SU-DHL-6 (cell line): ENCODE measurements around the gene ALDOB.

Experiments used
- H2AFZ ChIP-seq: fragments of 200-600 bp; sonication (generic); 2 replicates; pipeline ENCODE4 v1.6.1; 2014; ENCODE audit warnings: low read depth, mild to moderate bottlenecking, moderate library complexity, mixed read lengths, antibody characterized with exemption, low read length; ENCODE audit not compliant: severe bottlenecking
- H3F3A ChIP-seq: fragments of 200-600 bp; shearing (Covaris generic); 2 replicates; pipeline ENCODE4 v1.6.0; 2016; ENCODE audit warnings: antibody characterized with exemption, mild to moderate bottlenecking; ENCODE audit not compliant: insufficient read depth
- H3K27ac ChIP-seq: fragments of 200-600 bp; sonication (generic); 2 replicates; pipeline ENCODE4 v1.5.1; 2016; ENCODE audit warnings: low read depth, mild to moderate bottlenecking, low read length, moderate library complexity, mixed read lengths
- H3K27me3 ChIP-seq: fragments of 200-600 bp; sonication (generic), shearing (Covaris generic); 2 replicates; pipeline ENCODE4 v1.6.0; 2014; ENCODE audit warnings: mild to moderate bottlenecking, low read length
- H3K36me3 ChIP-seq: fragments of 200-600 bp; sonication (generic); 2 replicates; pipeline ENCODE4 v1.6.1; 2014; ENCODE audit warnings: mild to moderate bottlenecking, low read length, mixed read lengths
- H3K4me2 ChIP-seq: fragments of 300-600, 200-600 bp; shearing (Covaris generic), sonication (generic); 2 replicates; pipeline ENCODE4 v1.6.0; 2014; ENCODE audit warnings: low read length, low read depth, mild to moderate bottlenecking; ENCODE audit not compliant: poor library complexity, severe bottlenecking
- H3K4me3 ChIP-seq: fragments of 200-600 bp; sonication (generic); 2 replicates; pipeline ENCODE4 v1.5.1; 2014; ENCODE audit warnings: antibody characterized with exemption, low read length, mild to moderate bottlenecking, mixed read lengths; ENCODE audit not compliant: insufficient read depth, poor library complexity, severe bottlenecking
- H3K79me2 ChIP-seq: fragments of 200-600 bp; sonication (generic); 2 replicates; pipeline ENCODE4 v1.6.1; 2014; ENCODE audit warnings: mild to moderate bottlenecking, low read length, moderate library complexity; ENCODE audit not compliant: insufficient read depth
- H3K9ac ChIP-seq: fragments of 200-600 bp; sonication (generic); 2 replicates; pipeline ENCODE4 v1.7.0; 2014; ENCODE audit warnings: mild to moderate bottlenecking, low read length
- H3K9me2 ChIP-seq: fragments of 200-600 bp; sonication (generic); replicated peaks from 2 replicates; pipeline ENCODE4 v1.6.1; 2014; ENCODE audit warnings: low read length; ENCODE audit not compliant: insufficient read depth
- H3K9me3 ChIP-seq: fragments of 200-600 bp; sonication (generic); 2 replicates; pipeline ENCODE4 v1.6.1; 2014; ENCODE audit warnings: low read length, mixed read lengths; ENCODE audit not compliant: insufficient read depth
- H4K20me1 ChIP-seq: fragments of 200-600 bp; sonication (generic); 2 replicates; pipeline ENCODE4 v1.6.1; 2014; ENCODE audit warnings: low read depth, mild to moderate bottlenecking, antibody characterized with exemption, low read length, moderate library complexity, mixed read lengths
- CTCF ChIP-seq: fragments of 200-600 bp; sonication (generic); IDR thresholded peaks from one replicate; pipeline ENCODE4 v1.5.1; 2017; ENCODE audit warnings: antibody characterized with exemption, mild to moderate bottlenecking, low read length, moderate library complexity; ENCODE audit not compliant: insufficient read depth, poor library complexity, severe bottlenecking
- EZH2phosphoT487 ChIP-seq: fragments of 200-600 bp; sonication (generic), shearing (Covaris generic); conservative IDR thresholded peaks from 2 replicates; pipeline ENCODE4 v1.6.1; 2018; ENCODE audit warnings: mild to moderate bottlenecking, antibody characterized with exemption, low read length, moderate library complexity, mixed read lengths

ALDOB gene

GRCh38 chr9:101466863-101467262, 31.3 kb upstream of the ALDOB start:
- TF ChIP-seq CTCF (no peak), EZH2phosphoT487 (no peak)
- H3K27ac ChIP-seq = no peak overlapping the region
- H3K4me2 ChIP-seq = no peak overlapping the region
- no peaks in the 10 kb centered on the region for H3F3A ChIP-seq
- no peaks in the 10 kb centered on the region for H3K36me3 ChIP-seq
- peaks cover 3% of the 10 kb centered on the region; the same call in 1 of the 2 replicates for H3K27me3 ChIP-seq
- H3K4me3 ChIP-seq = no peak overlapping the region
- no peaks in the 10 kb centered on the region for H3K79me2 ChIP-seq
- H3K9ac ChIP-seq = no peak overlapping the region
- H3K9me2 ChIP-seq = no peaks in the 10 kb centered on the region
- H4K20me1 ChIP-seq = no peaks in the 10 kb centered on the region
- no peaks in the 10 kb centered on the region for H3K9me3 ChIP-seq
- no peak overlapping the region for H2AFZ ChIP-seq

GRCh38 chr9:101465326-101465915, 29.8 kb upstream of the ALDOB start:
- no peaks in the 10 kb centered on the region for H3K9me2 ChIP-seq
- H3K36me3 ChIP-seq = no peaks in the 10 kb centered on the region
- no peak overlapping the region for H2AFZ ChIP-seq
- H3K4me3 ChIP-seq = no peak overlapping the region
- no peak overlapping the region for H3K27ac ChIP-seq
- H3K4me2 ChIP-seq = no peak overlapping the region
- H3K9me3 ChIP-seq = no peaks in the 10 kb centered on the region
- H3F3A ChIP-seq = no peaks in the 10 kb centered on the region
- no peaks in the 10 kb centered on the region for H3K79me2 ChIP-seq
- no peak overlapping the region for H3K9ac ChIP-seq
- no peaks in the 10 kb centered on the region for H4K20me1 ChIP-seq
- peaks cover 3% of the 10 kb centered on the region; the same call in 1 of the 2 replicates for H3K27me3 ChIP-seq
- TF ChIP-seq CTCF (no peak), EZH2phosphoT487 (no peak)

GRCh38 chr9:101463397-101463796, 27.8 kb upstream of the ALDOB start:
- H3K36me3 ChIP-seq = no peaks in the 10 kb centered on the region
- no peaks in the 10 kb centered on the region for H4K20me1 ChIP-seq
- TF ChIP-seq CTCF = no peak
- no peak for TF ChIP-seq EZH2phosphoT487
- H3K79me2 ChIP-seq = no peaks in the 10 kb centered on the region
- H3K9me3 ChIP-seq = no peaks in the 10 kb centered on the region
- H3F3A ChIP-seq = no peaks in the 10 kb centered on the region
- no peak overlapping the region for H3K27ac ChIP-seq
- H2AFZ ChIP-seq = no peak overlapping the region
- H3K4me2 ChIP-seq = no peak overlapping the region
- no peak overlapping the region for H3K4me3 ChIP-seq
- peaks cover 3% of the 10 kb centered on the region; the same call in 1 of the 2 replicates for H3K27me3 ChIP-seq
- no peak overlapping the region for H3K9ac ChIP-seq
- no peaks in the 10 kb centered on the region for H3K9me2 ChIP-seq
